GM10266 (cell line): Measurements from ENCODE around the gene WWOX.

Experiments used
- DNase-seq: peaks from one replicate; pipeline ENCODE4 v3.0.0; 2012; ENCODE audit errors: extremely low spot score
- TF ChIP-seq, protein P1 (sequence below): IDR thresholded peaks from 2 replicates; pipeline ENCODE4 v1.5.1; 2012; ENCODE audit warnings: mild to moderate bottlenecking, low read depth; ENCODE audit not compliant: control insufficient read depth, insufficient read depth; ENCODE audit errors: missing control alignments

The WWOX gene

DNA sequence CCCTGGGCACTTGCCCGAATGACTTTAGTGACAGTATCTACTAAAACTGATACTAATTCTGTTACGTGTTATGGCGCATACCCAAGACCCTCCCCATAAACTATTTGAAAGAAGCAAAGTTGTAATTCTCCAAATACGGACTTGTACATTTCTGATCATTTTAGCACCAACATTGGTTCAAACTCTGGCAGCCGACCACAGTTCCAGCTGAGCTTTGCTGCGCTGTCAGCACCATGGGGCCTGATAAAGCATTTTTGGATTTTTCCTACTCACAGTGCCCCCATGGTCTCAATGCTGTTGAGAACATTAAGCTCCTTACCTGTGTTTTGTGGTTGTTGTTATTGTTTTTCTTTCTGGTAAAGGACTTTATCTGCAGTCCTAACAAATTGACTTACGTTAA, 1040.3 kb downstream of the WWOX start:
- TF ChIP-seq, protein P1, sequence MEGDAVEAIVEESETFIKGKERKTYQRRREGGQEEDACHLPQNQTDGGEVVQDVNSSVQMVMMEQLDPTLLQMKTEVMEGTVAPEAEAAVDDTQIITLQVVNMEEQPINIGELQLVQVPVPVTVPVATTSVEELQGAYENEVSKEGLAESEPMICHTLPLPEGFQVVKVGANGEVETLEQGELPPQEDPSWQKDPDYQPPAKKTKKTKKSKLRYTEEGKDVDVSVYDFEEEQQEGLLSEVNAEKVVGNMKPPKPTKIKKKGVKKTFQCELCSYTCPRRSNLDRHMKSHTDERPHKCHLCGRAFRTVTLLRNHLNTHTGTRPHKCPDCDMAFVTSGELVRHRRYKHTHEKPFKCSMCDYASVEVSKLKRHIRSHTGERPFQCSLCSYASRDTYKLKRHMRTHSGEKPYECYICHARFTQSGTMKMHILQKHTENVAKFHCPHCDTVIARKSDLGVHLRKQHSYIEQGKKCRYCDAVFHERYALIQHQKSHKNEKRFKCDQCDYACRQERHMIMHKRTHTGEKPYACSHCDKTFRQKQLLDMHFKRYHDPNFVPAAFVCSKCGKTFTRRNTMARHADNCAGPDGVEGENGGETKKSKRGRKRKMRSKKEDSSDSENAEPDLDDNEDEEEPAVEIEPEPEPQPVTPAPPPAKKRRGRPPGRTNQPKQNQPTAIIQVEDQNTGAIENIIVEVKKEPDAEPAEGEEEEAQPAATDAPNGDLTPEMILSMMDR: no peak
- DNase-seq: no peak

DNA sequence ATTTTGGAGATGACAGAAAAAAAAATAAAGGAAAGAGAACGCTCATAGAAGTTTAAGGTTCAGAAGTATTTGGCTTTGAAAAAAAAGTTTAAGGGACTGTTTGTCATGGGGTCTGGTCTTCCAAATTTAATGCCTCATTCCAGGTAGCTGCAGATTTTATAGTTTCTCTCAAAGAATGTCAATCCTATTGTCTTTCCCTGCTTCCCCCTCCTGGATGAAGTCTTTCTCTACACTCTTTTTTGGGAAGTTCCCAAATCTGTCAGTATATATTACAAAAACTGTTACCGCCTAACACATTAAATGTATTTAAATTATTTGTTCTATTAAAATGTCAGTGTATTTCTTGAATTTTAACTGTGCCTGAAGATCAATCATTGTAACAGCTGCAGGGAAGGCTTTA, 1043.6 kb downstream of the WWOX start:
- TF ChIP-seq, protein P1: no peak
- DNase-seq: no peak

DNA sequence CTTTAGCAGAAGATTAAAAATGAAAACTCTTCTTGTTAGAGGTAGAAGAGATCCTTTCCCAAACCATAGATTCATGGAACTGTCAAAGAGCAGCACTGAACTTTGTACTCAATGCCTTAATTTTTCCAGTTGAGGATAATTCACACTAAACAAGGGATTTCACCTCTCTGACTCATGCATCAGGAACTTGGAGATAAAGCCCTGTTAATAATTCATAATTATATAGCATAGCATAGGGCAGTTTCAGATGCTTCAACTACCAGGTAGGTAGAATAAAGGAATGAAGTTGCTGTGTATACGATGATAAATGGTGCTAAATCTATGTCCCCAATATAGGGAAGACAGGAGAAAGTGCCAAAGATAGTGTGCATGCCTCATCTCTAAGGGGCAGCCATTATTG, 1050.7 kb downstream of the WWOX start:
- no peak for DNase-seq
- TF ChIP-seq, protein P1: no peak

DNA sequence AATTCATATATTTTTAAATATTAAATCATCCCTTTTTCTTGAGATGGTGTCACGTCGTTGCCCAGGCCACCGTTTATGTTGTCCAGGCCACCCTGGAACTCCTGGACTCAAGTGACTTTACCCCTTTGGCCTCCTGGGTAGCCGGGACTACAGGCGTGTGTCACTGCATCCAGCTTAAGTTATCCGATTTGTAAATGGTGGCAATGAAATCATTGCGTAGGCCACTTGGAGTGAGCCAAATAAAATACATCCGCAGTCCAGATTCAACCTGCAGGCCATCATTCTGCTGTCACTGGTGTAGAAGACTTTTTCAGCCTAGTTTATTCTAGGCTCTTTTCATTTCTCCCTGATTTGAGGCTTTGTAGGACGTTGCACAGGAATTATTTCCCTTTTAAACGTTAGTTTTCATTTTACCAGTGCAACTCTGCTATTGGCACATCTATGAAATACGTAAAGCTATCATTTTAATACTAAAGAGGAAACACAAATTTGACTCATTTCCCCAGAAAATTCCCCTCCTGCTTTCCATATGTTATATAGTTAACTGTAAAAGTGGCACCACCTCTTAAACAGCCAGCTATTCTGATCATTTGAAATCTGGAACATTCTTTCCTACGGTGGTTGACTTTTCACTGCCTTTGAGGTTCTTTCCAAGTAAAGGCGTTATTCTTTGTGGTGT, 1051.3 kb downstream of the WWOX start:
- TF ChIP-seq, protein P1: no peak
- DNase-seq: no peak

DNA sequence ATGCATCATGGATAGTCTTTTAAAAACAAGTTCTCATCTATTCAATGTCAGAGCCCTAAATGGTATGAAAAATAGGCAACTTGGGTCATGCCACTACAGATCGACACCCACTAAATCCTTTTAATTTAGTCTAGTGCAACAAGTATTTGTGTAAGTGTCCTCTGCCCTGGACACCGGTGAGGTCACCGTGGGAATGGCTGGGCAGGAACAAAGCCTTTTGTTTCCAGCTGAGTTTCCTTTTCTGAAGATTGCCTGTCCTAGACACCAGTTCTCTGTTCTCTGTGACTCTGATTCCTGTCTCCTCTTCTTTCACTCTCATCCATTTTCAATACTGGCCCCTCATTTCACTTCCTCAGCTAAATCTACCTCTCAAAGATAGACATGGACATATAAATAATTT, 1054.6 kb downstream of the WWOX start:
- DNase-seq: no peak
- TF ChIP-seq, protein P1: no peak

DNA sequence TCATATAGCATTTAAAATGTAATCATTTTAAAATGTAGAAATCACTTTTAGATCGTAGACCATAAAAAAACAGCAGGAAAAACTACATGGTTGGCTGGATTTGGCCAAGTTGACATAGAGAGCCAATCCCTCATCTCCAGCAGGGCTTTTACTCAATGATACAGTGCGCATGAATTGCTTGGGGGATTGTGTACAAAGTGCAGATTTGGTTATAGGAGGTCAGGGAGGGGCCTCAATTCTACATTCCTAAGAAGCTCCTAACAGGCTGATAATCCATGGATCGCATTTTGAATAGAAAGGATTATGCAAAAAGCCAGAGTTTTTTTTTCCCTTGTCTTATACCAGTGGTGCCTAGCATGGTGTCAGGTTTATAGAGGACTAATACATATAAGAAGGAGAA, 1056.0 kb downstream of the WWOX start:
- no peak for DNase-seq
- TF ChIP-seq, protein P1: no peak

DNA sequence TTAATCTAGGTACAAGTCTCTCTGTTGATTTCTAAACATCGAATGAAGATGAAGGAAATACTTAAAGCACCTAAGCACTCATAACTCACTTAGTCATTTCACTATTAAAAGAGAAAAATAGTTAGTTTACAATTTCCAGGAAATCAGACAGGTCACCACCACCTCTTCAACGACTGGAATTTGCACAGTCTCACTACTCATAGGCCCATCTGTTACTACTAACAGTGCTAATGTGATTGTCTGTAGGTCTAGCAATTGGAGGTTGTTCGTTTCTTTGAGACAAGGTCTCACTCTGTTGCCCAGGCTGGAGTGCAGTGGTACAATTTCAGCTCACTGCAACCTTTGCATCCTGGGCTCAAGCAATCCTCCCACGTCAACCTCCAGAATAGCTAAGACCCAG, 1056.5 kb downstream of the WWOX start:
- no peak for DNase-seq

More for the DNA sequence above, 1056.5 kb downstream of the WWOX start:
- TF ChIP-seq, protein P1: no peak
